Muscle layer of duodenum (tissue), 2 donors: ENCODE data around the gene QRICH1.

Experiments
- H3K27ac ChIP-seq: one replicate; pipeline ENCODE4 v1.7.0; 2013; ENCODE audit warnings: mild to moderate bottlenecking, low read length
- H3K27me3 ChIP-seq: one replicate; pipeline ENCODE4 v1.7.0; 2013; ENCODE audit warnings: low read depth, mild to moderate bottlenecking, control low read depth, low read length
- H3K36me3 ChIP-seq, 2 donors: one replicate each; pipeline ENCODE4 v1.7.0; 2013; ENCODE audit warnings: low read length in 2 of 2, control low read depth in 1 of 2, mild to moderate bottlenecking in 1 of 2; ENCODE audit not compliant: insufficient read depth in 2 of 2, control insufficient read depth in 1 of 2
- H3K4me1 ChIP-seq, 2 donors: one replicate each; pipeline ENCODE4 v1.7.0; 2013; ENCODE audit warnings: low read length in 2 of 2, mild to moderate bottlenecking in 2 of 2, control low read depth in 1 of 2, moderate library complexity in 1 of 2; ENCODE audit not compliant: insufficient read depth in 2 of 2, control insufficient read depth in 1 of 2
- H3K4me3 ChIP-seq, 2 donors: one replicate each; pipeline ENCODE4 v1.7.0; 2013; ENCODE audit warnings: low read length in 2 of 2, low read depth in 1 of 2, mild to moderate bottlenecking in 1 of 2
- H3K9me3 ChIP-seq, 2 donors: one replicate each; pipeline ENCODE4 v1.7.0; 2013; ENCODE audit warnings: low read length in 2 of 2, control low read depth in 1 of 2, mild to moderate bottlenecking in 1 of 2; ENCODE audit not compliant: control insufficient read depth in 1 of 2
- donor health status: healthy.

QRICH1 gene

GRCh38 chr3:48990636-48991469 lies 103.0 kb downstream of the QRICH1 start:
- Histone ChIP-seq H3K4me1 (peaks cover 15 to 23% of the 10 kb centered on the region in 2 donors), H3K9me3 (no peaks in the 10 kb centered on the region), H3K4me3 (peak overlapping the region; percentile 89 to 97), H3K36me3 (peaks cover 9 to 10% of the 10 kb centered on the region in 2 donors), H3K27me3 (no peaks in the 10 kb centered on the region), H3K27ac (peak overlapping the region; percentile 53)

GRCh38 chr3:48989796-48990635 lies 103.9 kb downstream of the QRICH1 start, which contains the start of gene P4HTM:
Gene P4HTM, plus strand, starts transcription at chr3:48990241. Its CDS starts 16 bp downstream, at chr3:48990257.
- Histone ChIP-seq H3K4me3 (peak within 1 kb of the TSS; percentile 89 to 97), H3K4me1 (peaks cover 15 to 23% of the 10 kb centered on the region in 2 donors), H3K27me3 (no peaks in the 10 kb centered on the region), H3K9me3 (no peaks in the 10 kb centered on the region), H3K27ac (peak within 1 kb of the TSS; percentile 96), H3K36me3 (peaks cover 11 to 12% of the 10 kb centered on the region in 2 donors)

GRCh38 chr3:48989126-48989795 lies 104.6 kb downstream of the QRICH1 start:
- Histone ChIP-seq H3K4me1 (peaks cover 15 to 23% of the 10 kb centered on the region in 2 donors), H3K36me3 (peaks cover 15 to 17% of the 10 kb centered on the region in 2 donors), H3K4me3 (peak overlapping the region; percentile 73 to 97), H3K27me3 (no peaks in the 10 kb centered on the region), H3K9me3 (no peaks in the 10 kb centered on the region), H3K27ac (peak overlapping the region; percentile 96)

GRCh38 chr3:48985831-48986376 lies 108.0 kb downstream of the QRICH1 start:
- Histone ChIP-seq H3K4me3 (no peak overlapping the region), H3K4me1 (peaks cover 5 to 9% of the 10 kb centered on the region in 2 donors), H3K27me3 (no peaks in the 10 kb centered on the region), H3K36me3 (peaks cover 43 to 45% of the 10 kb centered on the region in 2 donors), H3K9me3 (no peaks in the 10 kb centered on the region), H3K27ac (no peak overlapping the region)

GRCh38 chr3:48984663-48985062 lies 109.2 kb downstream of the QRICH1 start:
- H3K4me1 ChIP-seq = peaks cover 5 to 7% of the 10 kb centered on the region in 2 donors
- no peak overlapping the region for H3K27ac ChIP-seq
- H3K9me3 ChIP-seq = no peaks in the 10 kb centered on the region
- H3K27me3 ChIP-seq = no peaks in the 10 kb centered on the region
- no peak overlapping the region for H3K4me3 ChIP-seq
- peaks cover 53 to 55% of the 10 kb centered on the region in 2 donors for H3K36me3 ChIP-seq

- Histone ChIP-seq H3K27ac (no peak overlapping the region), H3K36me3 (peaks cover 62 to 64% of the 10 kb centered on the region in 2 donors), H3K27me3 (no peaks in the 10 kb centered on the region), H3K4me3 (no peak overlapping the region), H3K9me3 (no peaks in the 10 kb centered on the region), H3K4me1 (no peaks in the 10 kb centered on the region)
Observed at GRCh38 chr3:48983096-48983495, 110.8 kb downstream of the QRICH1 start.

DNA sequence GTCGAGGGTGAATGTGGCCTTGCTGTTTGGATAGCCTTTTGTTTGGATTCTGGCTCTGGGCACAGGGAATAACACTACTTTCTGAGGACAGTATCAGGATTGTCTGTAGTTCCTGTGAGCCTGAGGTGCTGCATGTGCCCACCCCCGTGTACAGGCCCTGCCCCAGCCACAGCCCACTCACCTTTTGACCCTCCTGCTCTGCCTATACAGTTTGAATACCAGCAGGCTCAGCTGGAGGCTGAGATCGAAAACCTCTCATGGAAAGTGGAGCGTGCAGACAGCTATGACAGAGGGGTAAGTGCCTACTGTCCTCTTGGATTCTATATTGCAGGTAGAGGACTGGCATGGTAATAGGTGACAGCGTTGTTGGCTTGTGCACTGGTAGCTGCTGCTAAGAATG lies 111.2 kb downstream of the QRICH1 start:
- Histone ChIP-seq H3K36me3 (peaks cover 66 to 68% of the 10 kb centered on the region in 2 donors), H3K4me3 (no peak overlapping the region)

GRCh38 chr3:48982016-48982415 lies 111.9 kb downstream of the QRICH1 start:
- no peak overlapping the region for H3K4me3 ChIP-seq
- no peaks in the 10 kb centered on the region for H3K9me3 ChIP-seq
- H3K27me3 ChIP-seq = no peaks in the 10 kb centered on the region
- no peaks in the 10 kb centered on the region for H3K4me1 ChIP-seq
- no peak overlapping the region for H3K27ac ChIP-seq
- peaks cover 68 to 75% of the 10 kb centered on the region in 2 donors for H3K36me3 ChIP-seq

More for the DNA sequence above, 111.2 kb downstream of the QRICH1 start:
- H3K4me1 ChIP-seq = no peaks in the 10 kb centered on the region
- H3K27ac ChIP-seq = no peak overlapping the region
- no peaks in the 10 kb centered on the region for H3K9me3 ChIP-seq
- H3K27me3 ChIP-seq = no peaks in the 10 kb centered on the region

DNA sequence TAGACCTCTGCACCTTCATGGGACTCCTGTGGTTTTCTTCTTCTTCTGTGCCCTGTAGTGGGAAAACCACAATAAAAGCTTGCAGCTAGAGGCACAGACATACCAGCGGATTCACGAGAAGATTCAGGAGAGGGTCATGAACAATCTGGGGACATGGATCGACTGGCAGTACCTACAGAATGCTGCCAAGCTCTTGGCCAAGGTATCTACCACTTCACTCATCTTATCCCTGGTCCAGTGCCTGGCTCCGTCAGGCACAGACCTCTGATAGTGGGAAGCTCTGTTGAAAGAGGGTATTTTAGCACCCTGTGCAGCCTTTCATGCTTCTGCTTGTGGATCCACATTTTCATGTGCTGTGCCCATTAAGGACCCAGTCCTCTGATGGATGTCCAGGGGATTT lies 113.6 kb downstream of the QRICH1 start:
- H3K27me3 ChIP-seq = no peaks in the 10 kb centered on the region
- no peaks in the 10 kb centered on the region for H3K4me1 ChIP-seq
- peaks cover 64 to 87% of the 10 kb centered on the region in 2 donors for H3K36me3 ChIP-seq
- no peak overlapping the region for H3K27ac ChIP-seq
- no peak overlapping the region for H3K4me3 ChIP-seq
- no peaks in the 10 kb centered on the region for H3K9me3 ChIP-seq
